Measurements from ENCODE around the gene ADCY9. TPM values are rescaled to one million over a fixed set of nuclear protein-coding genes. Genes with fewer than 3 reads are reported as not detected.
A peak's percentile ranks its signal among the peaks of the same experiment; 100 is the strongest.

ADCY9 gene
- total RNA-seq (10 to 100 TPM in 4 of 5 donors, 1 to 10 TPM in 1; 7.9 to 15.7 (median 11.6) TPM), total RNA-seq (8.8 to 40.3 (median 21.8) reads per million in 29 experiments)
- 10.4 TPM for total RNA-seq (2013)

- no peaks in the 10 kb centered on the region for H3K9me3 Mint-ChIP-seq
- no peaks in the 10 kb centered on the region for H3K36me3 Mint-ChIP-seq
- peaks cover 2 to 5% of the 10 kb centered on the region in 2 experiments for H3K27me3 ChIP-seq (replicated peaks in 1 of 2; ENCODE audit: control insufficient read depth in 2 of 2, extremely low read depth in 1 of 2, insufficient read depth in 2 of 2, low read length in 1 of 2)
- POLR2A ChIA-PET = interaction anchor here in 1 of 2 donors (0.5 kb wide), 1 partner anchor 210 kb away, joined by 5 read pairs; no protein-coding TSS in a partner anchor
- peaks cover 40 to 41% (median 40%) of the 10 kb centered on the region in 3 donors for H3K4me1 Mint-ChIP-seq
- H3K4me3 ChIP-seq (ENCODE audit: control insufficient read depth in 1 of 2, extremely low read depth in 1 of 2, low read length in 1 of 2) = peak within 1 kb of the TSS; percentile 56 to 57
- ATAC-seq (replicated peaks in 1 of 4) = peak; percentile 74 to 85 (median 77)
- H3K27me3 Mint-ChIP-seq = peaks cover 0 to 1% of the 10 kb centered on the region in 2 donors
- 3% methylated on average over 100 of the region's 105 CpGs for WGBS (ENCODE audit: insufficient coverage)
- peak within 1 kb of the TSS; percentile 79 to 87 (median 80) for H3K4me3 Mint-ChIP-seq
- H3K4me1 ChIP-seq (ENCODE audit: control insufficient read depth in 1 of 2, extremely low read depth in 1 of 2, insufficient read depth in 2 of 2, low read length in 2 of 2) = peaks cover 0 to 40% of the 10 kb centered on the region in 2 experiments
- CTCF ChIA-PET = interaction anchor here in 1 of 2 donors (0.8 kb wide), 1 partner anchor 137 kb away, joined by 3 read pairs; no protein-coding TSS in a partner anchor
- no peaks in the 10 kb centered on the region for H3K9me3 ChIP-seq
- no peaks in the 10 kb centered on the region for H3K36me3 ChIP-seq (ENCODE audit: control insufficient read depth in 2 of 2, extremely low read depth in 1 of 2, insufficient read depth in 1 of 2, low read length in 1 of 2)
- peak; percentile 37 to 93 (median 64) for DNase-seq
- H3K27ac Mint-ChIP-seq = peak within 1 kb of the TSS; percentile 28 to 80
- no peak within 1 kb of the TSS for H3K27ac ChIP-seq (ENCODE audit: low read length)
These were observed at the start of gene ADCY9 for GRCh38 chr16:4116325-4117249. TSS of gene ADCY9 (minus strand) at chr16:4116442. CDS start at chr16:4115442, 1,000 bp downstream.

GRCh38 chr16:4160658-4161430, 44.6 kb upstream of the ADCY9 start:
- WGBS (ENCODE audit: insufficient coverage) = 77% methylated on average over 4 of the region's 7 CpGs
- Histone ChIP-seq H3K27me3 (replicated peaks in 1 of 2; ENCODE audit: control insufficient read depth in 2 of 2, extremely low read depth in 1 of 2, insufficient read depth in 2 of 2, low read length in 1 of 2) (peaks cover 0 to 2% of the 10 kb centered on the region in 2 experiments), H3K4me1 (ENCODE audit: control insufficient read depth in 1 of 2, extremely low read depth in 1 of 2, insufficient read depth in 2 of 2, low read length in 2 of 2) (no peaks in the 10 kb centered on the region), H3K36me3 (ENCODE audit: control insufficient read depth in 2 of 2, extremely low read depth in 1 of 2, insufficient read depth in 1 of 2, low read length in 1 of 2) (no peaks in the 10 kb centered on the region), H3K27ac (ENCODE audit: low read length) (no peak overlapping the region), H3K9me3 (no peaks in the 10 kb centered on the region), H3K4me3 (ENCODE audit: control insufficient read depth in 1 of 2, extremely low read depth in 1 of 2, low read length in 1 of 2) (no peak overlapping the region)
- no peak for DNase-seq
- Mint-ChIP-seq H3K36me3 (no peaks in the 10 kb centered on the region), H3K9me3 (peaks cover 0 to 3% (median 0%) of the 10 kb centered on the region in 3 donors), H3K27ac (peak overlapping the region in 1 of 2 donors; percentile 11), H3K27me3 (no peaks in the 10 kb centered on the region), H3K4me1 (peaks cover 0 to 7% (median 0%) of the 10 kb centered on the region in 3 donors), H3K4me3 (peak overlapping the region in 1 of 3 donors; percentile 25)
- peak in 1 of 4 experiments; percentile 46 for ATAC-seq (replicated peaks in 1 of 4)
- POLR2A ChIA-PET = no interaction called here
- CTCF ChIA-PET = interaction anchor here in 1 of 2 donors (0.6 kb wide), 1 partner anchor 55 kb away, joined by 4 read pairs; no protein-coding TSS in a partner anchor

- Histone ChIP-seq H3K27me3 (replicated peaks in 1 of 2; ENCODE audit: control insufficient read depth in 2 of 2, extremely low read depth in 1 of 2, insufficient read depth in 2 of 2, low read length in 1 of 2) (peaks cover 0 to 2% of the 10 kb centered on the region in 2 experiments), H3K9me3 (no peaks in the 10 kb centered on the region), H3K4me1 (ENCODE audit: control insufficient read depth in 1 of 2, extremely low read depth in 1 of 2, insufficient read depth in 2 of 2, low read length in 2 of 2) (no peaks in the 10 kb centered on the region), H3K36me3 (ENCODE audit: control insufficient read depth in 2 of 2, extremely low read depth in 1 of 2, insufficient read depth in 1 of 2, low read length in 1 of 2) (no peaks in the 10 kb centered on the region), H3K4me3 (ENCODE audit: control insufficient read depth in 1 of 2, extremely low read depth in 1 of 2, low read length in 1 of 2) (no peak overlapping the region), H3K27ac (ENCODE audit: low read length) (no peak overlapping the region)
- DNase-seq = no peak
- Mint-ChIP-seq H3K27me3 (no peaks in the 10 kb centered on the region), H3K27ac (no peak overlapping the region), H3K36me3 (no peaks in the 10 kb centered on the region), H3K9me3 (peaks cover 0 to 3% (median 0%) of the 10 kb centered on the region in 3 donors), H3K4me3 (no peak overlapping the region), H3K4me1 (peaks cover 0 to 7% (median 0%) of the 10 kb centered on the region in 3 donors)
- WGBS (ENCODE audit: insufficient coverage) = 93% methylated on average over 15 of the region's 17 CpGs
- CTCF ChIA-PET = no interaction called here
- POLR2A ChIA-PET = no interaction called here
- no peak for ATAC-seq (replicated peaks in 1 of 4)
These were observed 43.5 kb upstream of the ADCY9 start for GRCh38 chr16:4159726-4160125.

GRCh38 chr16:4158143-4159093, 42.2 kb upstream of the ADCY9 start:
- Histone ChIP-seq H3K27me3 (replicated peaks in 1 of 2; ENCODE audit: control insufficient read depth in 2 of 2, extremely low read depth in 1 of 2, insufficient read depth in 2 of 2, low read length in 1 of 2) (peaks cover 0 to 2% of the 10 kb centered on the region in 2 experiments), H3K4me3 (ENCODE audit: control insufficient read depth in 1 of 2, extremely low read depth in 1 of 2, low read length in 1 of 2) (no peak overlapping the region), H3K36me3 (ENCODE audit: control insufficient read depth in 2 of 2, extremely low read depth in 1 of 2, insufficient read depth in 1 of 2, low read length in 1 of 2) (no peaks in the 10 kb centered on the region), H3K27ac (ENCODE audit: low read length) (no peak overlapping the region), H3K9me3 (no peaks in the 10 kb centered on the region), H3K4me1 (ENCODE audit: control insufficient read depth in 1 of 2, extremely low read depth in 1 of 2, insufficient read depth in 2 of 2, low read length in 2 of 2) (no peaks in the 10 kb centered on the region)
- ATAC-seq (replicated peaks in 1 of 4) = no peak
- H3K4me1 Mint-ChIP-seq = peaks cover 0 to 7% (median 0%) of the 10 kb centered on the region in 3 donors
- H3K27ac Mint-ChIP-seq = no peak overlapping the region
- no peaks in the 10 kb centered on the region for H3K36me3 Mint-ChIP-seq
- CTCF ChIA-PET = interaction anchor here in 1 of 2 donors (0.7 kb wide), 1 partner anchor 58 kb away, joined by 13 read pairs; no protein-coding TSS in a partner anchor
- H3K27me3 Mint-ChIP-seq = no peaks in the 10 kb centered on the region
- POLR2A ChIA-PET = interaction anchor here in 1 of 2 donors (0.6 kb wide), 1 partner anchor 681 kb away, joined by 4 read pairs; no protein-coding TSS in a partner anchor
- 76% methylated on average over 2 of the region's 13 CpGs for WGBS (ENCODE audit: insufficient coverage)
- no peak overlapping the region for H3K4me3 Mint-ChIP-seq
- H3K9me3 Mint-ChIP-seq = peaks cover 0 to 3% (median 0%) of the 10 kb centered on the region in 3 donors
- no peak for DNase-seq

- no peaks in the 10 kb centered on the region for H3K9me3 ChIP-seq
- no peaks in the 10 kb centered on the region for H3K4me1 ChIP-seq (ENCODE audit: control insufficient read depth in 1 of 2, extremely low read depth in 1 of 2, insufficient read depth in 2 of 2, low read length in 2 of 2)
- H3K36me3 ChIP-seq (ENCODE audit: control insufficient read depth in 2 of 2, extremely low read depth in 1 of 2, insufficient read depth in 1 of 2, low read length in 1 of 2) = no peaks in the 10 kb centered on the region
- H3K9me3 Mint-ChIP-seq = peaks cover 0 to 3% (median 0%) of the 10 kb centered on the region in 3 donors
- ChIA-PET POLR2A (no interaction called here), CTCF (interaction anchor here in 1 of 2 donors (0.6 kb wide), 1 partner anchor 690 kb away, joined by 4 read pairs; no protein-coding TSS in a partner anchor)
- ATAC-seq (replicated peaks in 1 of 4) (no peak), DNase-seq (no peak)
- H3K27me3 ChIP-seq (replicated peaks in 1 of 2; ENCODE audit: control insufficient read depth in 2 of 2, extremely low read depth in 1 of 2, insufficient read depth in 2 of 2, low read length in 1 of 2) = peaks cover under 1 to 2% of the 10 kb centered on the region in 2 experiments
- H3K36me3 Mint-ChIP-seq = no peaks in the 10 kb centered on the region
- H3K27ac ChIP-seq (ENCODE audit: low read length) = no peak overlapping the region
- no peak overlapping the region for H3K4me3 Mint-ChIP-seq
- H3K4me3 ChIP-seq (ENCODE audit: control insufficient read depth in 1 of 2, extremely low read depth in 1 of 2, low read length in 1 of 2) = no peak overlapping the region
- H3K27me3 Mint-ChIP-seq = no peaks in the 10 kb centered on the region
- no peak overlapping the region for H3K27ac Mint-ChIP-seq
- H3K4me1 Mint-ChIP-seq = peaks cover 0 to 7% (median 0%) of the 10 kb centered on the region in 3 donors
- no CpG with 5 or more reads among the region's 4 CpGs for WGBS (ENCODE audit: insufficient coverage)
These were observed 41.2 kb upstream of the ADCY9 start for GRCh38 chr16:4157376-4157825.

All from T-cell (primary cell).